ENCODE measurements around the gene SHC1.

SHC1 gene

GRCh38 chr1:154962795-154963330 lies 7.7 kb downstream of the SHC1 start:
- Histone ChIP-seq H3K36me3 (ENCODE audit: insufficient read depth) (peaks cover 7% of the 10 kb centered on the region; the same call in 1 of the 2 replicates), H3K79me2 (ENCODE audit: insufficient read depth, low read depth) (peaks cover 40% of the 10 kb centered on the region), H3K27me3 (ENCODE audit: insufficient read depth, low read depth) (no peaks in the 10 kb centered on the region), H3K27ac (peak overlapping the region; percentile 80; the same call in 1 of the 2 replicates), H3K4me1 (ENCODE audit: low read depth, poor library complexity, severe bottlenecking) (peaks cover 38% of the 10 kb centered on the region), H4K20me1 (ENCODE audit: insufficient read depth) (no peaks in the 10 kb centered on the region), H3K4me2 (peak overlapping the region; percentile 93), H3K9ac (peak overlapping the region; percentile 78; the same call in 1 of the 2 replicates), H3K4me3 (IDR thresholded peaks at IDR 0.05; ENCODE audit: insufficient read depth, low read depth, low read length) (peak overlapping the region; percentile 98), H2AFZ (ENCODE audit: low read depth) (no peak overlapping the region)
- no peak for TF ChIP-seq CTCF (conservative IDR thresholded peaks at IDR 0.05; ENCODE audit: low read depth, low read length)

- Histone ChIP-seq H3K4me1 (ENCODE audit: low read depth, poor library complexity, severe bottlenecking) (peaks cover 39% of the 10 kb centered on the region), H4K20me1 (ENCODE audit: insufficient read depth) (no peaks in the 10 kb centered on the region), H3K79me2 (ENCODE audit: insufficient read depth, low read depth) (peaks cover 36% of the 10 kb centered on the region), H3K36me3 (ENCODE audit: insufficient read depth) (peaks cover 7% of the 10 kb centered on the region; the same call in 1 of the 2 replicates), H3K4me3 (IDR thresholded peaks at IDR 0.05; ENCODE audit: insufficient read depth, low read depth, low read length) (peak overlapping the region; percentile 98), H3K27me3 (ENCODE audit: insufficient read depth, low read depth) (no peaks in the 10 kb centered on the region), H3K27ac (peak overlapping the region; percentile 80), H2AFZ (ENCODE audit: low read depth) (peak overlapping the region; percentile 60), H3K4me2 (peak overlapping the region; percentile 93), H3K9ac (peak overlapping the region; percentile 78)
- 0 out of 2 replicates have a peak, but pooled peaks have one; percentile 0 for TF ChIP-seq CTCF (conservative IDR thresholded peaks at IDR 0.05; ENCODE audit: low read depth, low read length)
Observed at GRCh38 chr1:154962156-154962749, 8.3 kb downstream of the SHC1 start.

GRCh38 chr1:154961207-154962155 lies 9.1 kb downstream of the SHC1 start, which contains the start of gene PYGO2:
Gene PYGO2, minus strand, starts transcription at chr1:154961782. Its CDS starts 206 bp downstream, at chr1:154961576.
- H2AFZ ChIP-seq (ENCODE audit: low read depth) = peak within 1 kb of the TSS; percentile 60

More at GRCh38 chr1:154961207-154962155, 9.1 kb downstream of the SHC1 start, which contains the start of gene PYGO2:
- peak within 1 kb of the TSS; percentile 78 for H3K9ac ChIP-seq
- peak; percentile 81 for TF ChIP-seq CTCF (conservative IDR thresholded peaks at IDR 0.05; ENCODE audit: low read depth, low read length)
- peak within 1 kb of the TSS; percentile 98 for H3K4me3 ChIP-seq (IDR thresholded peaks at IDR 0.05; ENCODE audit: insufficient read depth, low read depth, low read length)
- H3K4me1 ChIP-seq (ENCODE audit: low read depth, poor library complexity, severe bottlenecking) = peaks cover 47% of the 10 kb centered on the region
- H3K27ac ChIP-seq = peak within 1 kb of the TSS; percentile 80
- H3K27me3 ChIP-seq (ENCODE audit: insufficient read depth, low read depth) = no peaks in the 10 kb centered on the region
- H4K20me1 ChIP-seq (ENCODE audit: insufficient read depth) = no peaks in the 10 kb centered on the region
- peak within 1 kb of the TSS; percentile 93 for H3K4me2 ChIP-seq
- H3K36me3 ChIP-seq (ENCODE audit: insufficient read depth) = peaks cover 7% of the 10 kb centered on the region; the same call in 1 of the 2 replicates
- peaks cover 39% of the 10 kb centered on the region for H3K79me2 ChIP-seq (ENCODE audit: insufficient read depth, low read depth)
